Activated naive CD4-positive, alpha-beta T cell (primary cell): ENCODE measurements around the gene PRAMEF25.
"Not testable (repeated sequence)": the region's sequence is repeated elsewhere in the genome, so short reads cannot be mapped to it uniquely, and the experiment has no call there.

Experiments
- DNase-seq, 4 experiments: peaks; one replicate each; lab custom pipeline; 2025; lab: John Stamatoyannopoulos, UW

The PRAMEF25 gene

DNA sequence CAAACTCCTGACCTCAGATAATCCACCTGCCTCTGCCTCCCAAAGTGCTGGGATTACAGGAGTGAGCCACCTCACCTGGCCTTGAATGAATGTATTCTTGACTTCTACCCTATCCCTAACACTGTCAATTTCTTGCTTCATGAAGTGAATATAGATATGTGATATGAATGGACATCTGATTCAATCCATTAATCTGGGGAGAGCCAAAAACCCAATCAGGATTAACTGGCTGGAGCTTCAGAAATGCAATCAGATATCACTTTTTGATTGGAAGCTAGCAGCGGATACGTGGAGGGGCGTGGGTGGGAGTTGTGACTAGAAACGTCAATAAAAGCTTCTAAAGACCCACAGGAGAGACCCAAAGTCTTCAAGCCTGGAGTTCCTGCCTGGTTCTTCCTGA, at the start of gene PRAMEF25:
PRAMEF25 (plus strand) TSS at position 301 of the 400 bp plus-strand sequence. CDS start 2,920 bp downstream, outside the sequence.
- not testable (repeated sequence) for DNase-seq

DNA sequence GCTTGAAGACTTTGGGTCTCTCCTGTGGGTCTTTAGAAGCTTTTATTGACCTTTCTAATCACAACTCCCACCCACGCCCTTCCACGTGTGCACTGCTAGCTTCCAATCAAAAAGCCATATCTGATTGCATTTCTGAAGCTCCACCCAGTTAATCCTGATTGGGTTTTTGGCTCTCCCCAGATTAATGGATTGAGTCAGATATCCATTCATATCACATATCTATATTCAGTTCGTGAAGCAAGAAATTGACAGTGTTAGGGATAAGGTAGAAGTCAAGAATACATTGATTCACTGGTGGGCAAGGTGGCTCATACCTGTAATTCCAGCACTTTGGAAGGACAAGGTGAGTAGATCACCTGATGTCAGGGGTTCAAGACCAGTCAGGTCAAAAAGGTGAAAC, 14.1 kb upstream of the PRAMEF25 start, which contains the start of gene PRAMEF27:
PRAMEF27 (minus strand) TSS at position 101 of the 400 bp plus-strand sequence. CDS start 2,916 bp downstream, outside the sequence.
- not testable (repeated sequence) for DNase-seq

DNA sequence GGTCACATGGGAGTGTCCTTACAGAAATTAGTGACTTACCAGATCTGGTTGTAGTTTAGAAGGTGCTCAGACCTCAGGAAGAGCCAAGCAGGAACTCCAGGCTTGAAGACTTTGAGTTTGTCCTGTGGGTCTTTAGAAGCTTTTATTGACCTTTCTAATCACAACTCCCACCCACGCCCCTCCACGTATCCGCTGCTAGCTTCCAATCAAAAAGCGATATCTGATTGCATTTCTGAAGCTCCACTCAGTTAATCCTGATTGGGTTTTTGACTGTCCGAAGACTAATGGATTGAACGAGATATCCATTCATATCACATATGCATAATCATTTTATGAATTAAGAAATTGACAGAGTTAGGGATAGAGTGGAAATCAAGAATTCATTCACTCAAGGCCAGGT, 46.2 kb downstream of the PRAMEF25 start, which contains the start of gene HNRNPCL2:
HNRNPCL2 (minus strand) TSS at position 101 of the 400 bp plus-strand sequence. CDS start 454 bp downstream, outside the sequence.
- not testable (repeated sequence) for DNase-seq
